Activated CD4-positive, alpha-beta T cell treated with anti-CD3 and anti-CD28 coated beads, Interleukin-2, amount 50 U/mL, for 1 hour (primary cell): ENCODE measurements around the gene GALNT18.

Experiments
- DNase-seq: peaks from one replicate; pipeline ENCODE4 v3.0.0-alpha.2; 2020

Gene GALNT18

DNA sequence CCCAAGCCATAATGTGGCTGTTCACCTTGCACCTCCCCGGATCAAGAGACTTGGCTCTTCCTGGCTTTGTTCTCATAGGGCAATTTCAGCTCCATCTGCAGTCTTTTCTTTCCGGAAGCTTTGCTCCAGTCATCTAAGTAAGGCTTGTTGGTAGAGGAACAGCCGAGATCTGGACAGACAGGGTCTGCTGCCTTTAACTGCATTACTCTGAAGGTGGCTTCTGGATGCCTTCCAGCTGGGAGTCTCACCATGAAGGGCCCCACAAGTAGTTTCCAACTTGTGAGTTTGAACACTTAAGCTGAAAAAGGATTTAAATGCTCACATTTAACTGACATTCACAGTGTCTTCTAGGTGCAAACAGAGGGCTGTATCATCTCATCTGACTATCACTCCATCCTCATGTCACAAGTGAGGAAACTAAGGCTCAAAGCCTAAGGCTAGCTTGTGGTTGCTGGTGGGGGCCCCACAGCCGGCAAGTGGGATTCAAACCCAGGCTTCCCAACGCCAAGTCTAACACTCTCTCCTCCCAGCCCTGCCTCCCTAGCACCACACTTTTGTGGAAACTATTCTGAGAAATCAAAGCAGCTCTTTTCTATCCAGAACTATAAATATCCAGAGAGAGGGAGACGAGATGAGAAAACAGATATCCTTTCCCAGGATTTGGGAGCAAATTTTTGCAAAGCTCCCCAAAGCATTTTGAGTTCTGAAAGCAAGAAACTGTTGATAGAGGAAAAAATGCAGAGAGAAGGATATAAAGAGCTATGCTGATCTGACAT lies 58.4 kb downstream of the GALNT18 start:
- DNase-seq: no peak

DNA sequence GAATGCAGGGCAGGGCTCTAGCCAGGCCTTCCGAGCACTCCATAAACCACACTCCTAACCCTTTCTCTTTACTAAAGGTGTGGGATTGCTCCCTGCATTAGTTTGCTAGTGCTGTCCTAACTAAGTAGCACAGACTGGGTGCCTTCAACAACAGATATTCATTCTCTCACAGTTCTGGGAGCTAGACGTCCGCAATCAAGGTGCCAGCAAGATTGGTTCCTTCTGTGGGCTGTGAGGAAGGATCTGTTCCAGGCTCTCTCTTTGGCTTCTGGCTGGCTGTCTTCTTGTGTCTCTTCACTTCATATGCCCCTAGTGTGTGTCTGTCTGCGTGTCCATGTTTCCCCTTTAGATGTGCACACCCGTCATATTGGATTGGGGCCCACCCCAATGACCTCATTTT lies 59.8 kb downstream of the GALNT18 start:
- DNase-seq: no peak

DNA sequence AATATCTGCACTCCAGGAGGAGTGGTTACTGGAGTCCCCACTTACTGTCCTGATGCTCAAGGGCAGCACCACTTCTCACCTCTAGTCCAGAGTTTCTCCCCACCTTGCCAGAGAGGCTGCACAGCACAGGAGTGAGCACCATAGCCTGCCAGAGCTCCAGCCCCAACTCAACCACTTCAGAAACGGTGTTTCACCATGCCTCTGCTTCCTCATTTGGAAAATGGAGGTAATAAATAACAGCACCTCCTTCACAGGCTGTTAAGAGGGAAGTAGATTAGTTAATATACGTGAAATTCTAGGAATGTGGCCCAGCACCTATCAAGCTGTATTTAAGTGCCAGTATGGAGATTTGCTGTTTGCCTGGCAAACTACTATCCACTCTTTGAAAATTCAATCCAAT lies 63.0 kb downstream of the GALNT18 start:
- no peak for DNase-seq

DNA sequence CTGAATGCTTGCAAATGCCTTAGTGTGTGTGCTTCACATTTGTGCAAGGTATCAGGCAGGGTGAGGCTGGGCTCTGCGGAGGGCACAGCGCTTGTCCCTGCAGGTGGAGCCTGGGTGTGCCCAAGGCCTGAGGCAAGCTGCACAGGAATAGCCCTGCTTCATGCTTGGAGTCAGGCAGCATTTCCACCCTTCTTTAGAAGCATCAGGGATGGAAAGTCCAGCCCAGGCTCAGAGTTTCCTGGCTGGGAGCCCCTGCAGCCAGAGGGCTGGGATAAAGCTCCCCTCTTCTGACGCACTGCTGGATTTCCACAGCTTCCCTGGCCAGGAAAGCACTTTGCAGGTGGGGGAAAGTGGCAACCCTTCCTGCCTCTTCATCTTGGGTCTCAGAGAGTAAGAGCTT lies 63.4 kb downstream of the GALNT18 start:
- DNase-seq: no peak

DNA sequence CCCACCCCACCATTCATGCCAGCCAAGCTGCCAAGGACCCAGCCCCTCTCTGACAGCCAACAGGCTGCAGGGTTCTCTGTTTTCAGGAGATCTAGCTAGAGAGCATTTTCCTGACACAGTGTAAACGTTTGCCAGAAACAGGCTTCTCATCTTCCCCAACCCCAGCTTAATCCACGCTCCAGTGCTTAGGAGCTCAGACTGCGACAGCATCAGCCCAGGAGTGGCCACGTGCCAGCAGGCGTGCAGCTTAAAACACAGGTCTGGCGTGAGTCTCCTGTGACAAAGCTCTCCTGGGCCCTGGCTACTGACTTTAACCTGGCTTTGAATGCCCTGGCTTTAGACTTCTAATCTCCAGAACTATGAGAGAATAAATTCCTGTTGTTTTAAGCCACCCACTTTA lies 66.6 kb downstream of the GALNT18 start:
- no peak for DNase-seq

GRCh38 chr11:11553573-11553972 lies 68.2 kb downstream of the GALNT18 start:
- no peak for DNase-seq

DNA sequence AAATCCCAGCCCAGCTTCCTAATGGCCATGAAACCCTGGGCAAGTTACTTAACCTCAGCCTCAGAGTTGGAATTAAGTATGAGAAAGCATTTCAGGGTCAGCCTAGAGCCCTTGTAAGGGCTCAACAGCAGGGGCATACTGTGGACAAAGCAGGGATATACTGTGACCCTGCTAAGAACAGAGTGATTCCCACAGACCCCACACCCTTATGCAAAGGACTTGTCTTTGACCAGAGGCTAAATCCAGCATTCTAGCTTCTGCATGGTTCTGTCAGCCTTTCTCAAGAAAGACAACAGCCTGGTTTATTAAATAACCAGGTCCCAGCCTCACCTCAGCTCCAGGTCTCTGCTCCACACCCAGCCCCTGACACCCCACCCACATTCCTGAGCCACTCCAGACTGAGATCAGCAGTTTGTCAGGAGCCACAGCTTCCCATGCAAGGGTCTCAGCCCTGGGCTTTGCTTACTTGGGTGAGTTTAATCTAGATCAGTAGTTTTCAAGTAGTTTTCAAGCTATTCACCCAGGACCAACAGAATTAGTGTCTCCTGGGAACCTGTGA lies 69.2 kb downstream of the GALNT18 start:
- no peak for DNase-seq

GRCh38 chr11:11550534-11550933 lies 71.3 kb downstream of the GALNT18 start:
- no peak for DNase-seq

- DNase-seq: no peak
Measured at GRCh38 chr11:11545285-11546275, 76.2 kb downstream of the GALNT18 start.

- DNase-seq: no peak
Measured at GRCh38 chr11:11543656-11544055, 78.1 kb downstream of the GALNT18 start.

GRCh38 chr11:11540157-11540556 lies 81.6 kb downstream of the GALNT18 start:
- no peak for DNase-seq

- DNase-seq: no peak
Measured at GRCh38 chr11:11538277-11538960, 83.4 kb downstream of the GALNT18 start.

DNA sequence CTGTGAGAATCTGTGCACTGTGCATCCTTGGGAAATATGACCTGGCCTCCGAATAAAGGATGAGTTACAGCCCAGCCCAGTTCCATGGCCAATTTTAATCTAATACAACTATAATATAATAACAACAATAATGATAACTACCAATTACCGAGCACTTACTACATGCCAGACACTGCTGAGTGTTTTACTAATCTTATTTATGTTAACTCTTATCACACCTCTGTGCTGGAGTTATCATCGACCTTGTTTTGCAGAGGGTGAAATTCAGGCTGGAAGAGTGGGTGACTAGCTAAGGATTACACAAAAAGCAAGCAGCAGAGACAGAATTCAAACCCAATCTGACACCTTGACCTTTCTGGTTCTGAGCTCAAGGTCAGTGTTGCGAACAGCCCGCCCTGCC lies 83.9 kb downstream of the GALNT18 start:
- DNase-seq: no peak

GRCh38 chr11:11537372-11537771 lies 84.4 kb downstream of the GALNT18 start:
- DNase-seq: no peak

DNA sequence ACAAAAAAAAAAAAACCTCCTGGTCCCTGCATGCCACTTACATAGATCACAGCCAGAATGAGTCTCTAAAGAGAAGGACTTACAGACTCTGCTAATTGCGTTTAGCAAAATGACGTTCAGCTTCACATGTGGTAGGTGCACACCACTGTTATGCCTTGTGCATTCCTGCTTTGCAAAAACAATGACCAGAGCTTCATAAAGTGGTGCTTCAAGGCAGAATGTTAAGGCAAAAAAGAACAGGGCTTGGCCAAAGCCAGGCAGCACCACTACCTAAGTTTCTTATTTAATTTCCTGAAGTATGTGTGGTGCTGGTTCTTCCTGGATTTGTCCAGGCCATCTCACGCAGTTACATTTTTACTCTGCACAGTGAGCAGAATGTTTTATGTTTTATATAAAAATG lies 85.2 kb downstream of the GALNT18 start:
- DNase-seq: no peak

DNA sequence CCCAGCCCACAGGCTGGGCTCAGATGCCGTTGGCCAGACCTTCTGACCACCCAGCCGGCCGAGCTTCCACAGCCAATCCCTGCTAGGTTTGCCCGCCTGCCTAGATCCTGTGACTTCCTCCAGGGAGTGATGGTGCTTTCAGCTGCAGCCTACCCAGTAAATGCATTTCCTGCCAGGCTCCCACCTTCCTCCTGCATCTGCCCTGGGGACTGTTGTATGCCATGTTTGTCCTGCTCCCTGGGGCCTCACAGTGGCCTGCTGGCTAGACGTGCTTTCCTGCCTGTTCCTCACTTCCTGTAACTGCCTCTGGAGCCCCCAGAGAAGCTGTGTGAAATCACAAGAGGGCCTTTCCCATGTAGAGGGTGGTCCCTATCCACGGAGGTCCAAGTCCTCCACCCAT lies 86.2 kb downstream of the GALNT18 start:
- no peak for DNase-seq

DNA sequence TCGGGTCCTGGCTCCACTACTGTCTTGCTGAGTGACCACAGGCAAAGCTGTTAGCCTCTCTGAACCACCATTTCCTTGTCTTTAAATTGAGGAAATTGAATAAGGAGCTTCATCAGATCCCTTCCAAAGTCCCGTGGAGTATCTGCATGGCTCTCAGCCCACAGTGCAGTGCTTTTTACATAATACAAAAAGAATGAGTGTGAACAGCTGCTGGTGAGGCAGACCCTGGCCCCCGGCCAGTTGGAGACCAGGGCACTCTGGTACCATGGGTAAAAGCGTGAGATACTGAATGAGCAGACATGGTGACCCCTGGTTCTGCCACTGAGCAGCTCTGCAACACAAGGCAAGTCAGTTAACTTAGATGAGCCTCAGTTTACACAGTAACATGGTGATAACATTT lies 86.8 kb downstream of the GALNT18 start:
- DNase-seq: no peak

DNA sequence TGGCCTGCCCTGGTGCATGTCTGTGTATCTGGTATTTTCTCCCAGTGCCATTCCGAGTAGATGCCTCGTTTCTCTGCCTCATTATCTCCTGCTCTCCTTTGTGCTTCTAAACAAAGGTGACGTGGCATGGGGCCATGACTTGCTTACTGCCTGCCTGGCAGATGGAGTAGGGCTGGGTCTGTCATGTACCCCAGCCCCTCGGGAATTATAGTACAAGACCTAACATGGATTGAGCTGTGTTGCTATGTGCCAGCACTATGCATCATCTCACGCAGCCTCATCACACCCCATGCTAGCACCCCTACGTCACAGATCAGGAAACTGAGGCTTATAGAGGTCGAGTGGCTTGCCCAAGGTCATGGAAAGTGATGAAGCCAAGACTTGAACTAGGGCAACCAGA lies 88.1 kb downstream of the GALNT18 start:
- no peak for DNase-seq

- DNase-seq: no peak
Measured at GRCh38 chr11:11533057-11533456, 88.7 kb downstream of the GALNT18 start.

DNA sequence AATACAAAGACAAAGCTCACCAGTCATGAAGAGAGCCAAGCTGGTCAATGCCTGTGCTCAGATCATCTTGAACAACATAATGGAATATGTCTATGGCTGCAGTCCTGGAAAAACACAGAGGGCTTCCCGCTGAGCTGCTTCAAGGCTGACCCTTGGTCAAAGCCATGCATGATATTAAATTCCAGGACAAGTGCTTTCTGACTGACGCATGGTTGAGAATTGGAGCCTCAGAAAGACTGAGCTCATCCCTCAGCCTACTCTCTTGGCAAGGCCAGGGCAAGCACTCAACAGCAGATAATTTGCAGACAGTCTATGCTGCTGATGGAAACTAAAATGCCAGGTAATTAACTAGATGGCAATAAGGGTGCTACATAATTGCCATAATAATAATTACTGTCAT lies 89.2 kb downstream of the GALNT18 start:
- DNase-seq: no peak

GRCh38 chr11:11531131-11531908 lies 90.5 kb downstream of the GALNT18 start:
- DNase-seq: no peak

DNA sequence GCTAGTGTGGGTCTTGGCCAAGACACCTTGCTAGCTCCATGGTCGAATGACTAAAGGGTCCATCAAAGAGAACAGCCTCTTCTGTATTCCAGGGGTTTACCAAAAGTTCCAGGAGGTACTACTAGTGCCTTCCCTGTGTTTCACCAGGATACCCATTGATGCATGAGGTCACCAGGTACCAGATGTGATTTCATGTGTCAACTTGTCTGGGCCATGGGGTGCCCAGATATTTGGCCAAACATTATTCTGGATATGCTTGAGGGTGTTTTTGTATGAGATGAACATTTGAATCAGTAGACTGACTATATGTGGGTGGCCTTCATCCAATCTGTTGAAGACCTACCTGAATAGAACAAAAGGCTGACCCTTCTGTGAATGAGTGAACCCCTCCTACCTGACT lies 92.8 kb downstream of the GALNT18 start:
- DNase-seq: no peak
